GM20000 (cell line): ENCODE data around the gene ZPR1.

Experiments
- DNase-seq: peaks from one replicate; pipeline ENCODE4 v3.0.0; 2012; ENCODE audit warnings: low spot score
- CTCF ChIP-seq: IDR thresholded peaks from 2 replicates; pipeline ENCODE4 v1.5.1; 2012; ENCODE audit warnings: mild to moderate bottlenecking, control low read depth; ENCODE audit errors: extremely low read depth, missing control alignments

Gene ZPR1

GRCh38 chr11:116733043-116733755 lies 54.6 kb downstream of the ZPR1 start:
- no peak for TF ChIP-seq CTCF
- peak; percentile 32 for DNase-seq

GRCh38 chr11:116732271-116733042 lies 55.4 kb downstream of the ZPR1 start:
- TF ChIP-seq CTCF = peak; percentile 76
- DNase-seq = peak; percentile 86

GRCh38 chr11:116731821-116732220 lies 56.0 kb downstream of the ZPR1 start:
- TF ChIP-seq CTCF = no peak
- no peak for DNase-seq

GRCh38 chr11:116731097-116731761 lies 56.6 kb downstream of the ZPR1 start:
- DNase-seq = no peak

GRCh38 chr11:116730601-116731000 lies 57.2 kb downstream of the ZPR1 start:
- no peak for TF ChIP-seq CTCF
- no peak for DNase-seq

More at GRCh38 chr11:116731097-116731761, 56.6 kb downstream of the ZPR1 start:
- no peak for TF ChIP-seq CTCF

- no peak for DNase-seq
- no peak for TF ChIP-seq CTCF
Observed at GRCh38 chr11:116730241-116730561, 57.6 kb downstream of the ZPR1 start.
